Fibroblast of lung (primary cell): ENCODE measurements around the gene SLC66A2. TPM values are rescaled to one million over a fixed set of nuclear protein-coding genes. Genes with fewer than 3 reads are reported as not detected.

Source experiments
- DNase-seq, 2 donors: peaks; one replicate each; pipeline versions ENCODE4 v3.0.0 to v3.0.0-alpha.2; 2010; ENCODE audit warnings: low read depth in 2 of 2
- H2AFZ ChIP-seq: 2 replicates; pipeline ENCODE4 v1.5.1; 2012; ENCODE audit warnings: low read length, control low read depth, inconsistent platforms
- H3K27ac ChIP-seq: 2 replicates; pipeline ENCODE4 v1.5.1; 2011; ENCODE audit warnings: low read length, control low read depth; ENCODE audit not compliant: insufficient read depth
- H3K27me3 ChIP-seq: 2 replicates; pipeline ENCODE4 v1.5.1; 2011; ENCODE audit warnings: mild to moderate bottlenecking, low read length; ENCODE audit not compliant: control insufficient read depth, insufficient read depth
- H3K36me3 ChIP-seq: 2 replicates; pipeline ENCODE4 v1.5.1; 2011; ENCODE audit warnings: low read length; ENCODE audit not compliant: control insufficient read depth, insufficient read depth
- H3K4me1 ChIP-seq: 2 replicates; pipeline ENCODE4 v1.5.1; 2011; ENCODE audit warnings: low read length; ENCODE audit not compliant: control insufficient read depth, insufficient read depth; ENCODE audit errors: extremely low read depth
- H3K4me2 ChIP-seq: 2 replicates; pipeline ENCODE4 v1.5.1; 2011; ENCODE audit warnings: low read length, control low read depth; ENCODE audit not compliant: insufficient read depth; ENCODE audit errors: extremely low read depth
- H3K4me3 ChIP-seq, 4 experiments: fragments of 200-600 bp in 1 of 4; sonication (generic) in 1 of 4; replicated peaks in 1 of 4; 2 replicates each; pipeline ENCODE4 v1.5.1; 2011 to 2016; ENCODE audit warnings: low read length in 4 of 4, low read depth in 3 of 4, mild to moderate bottlenecking in 3 of 4, control low read depth in 2 of 4, inconsistent platforms in 1 of 4, mixed read lengths in 1 of 4; ENCODE audit not compliant: insufficient read depth in 1 of 4; ENCODE audit errors: control extremely low read depth in 1 of 4
- H3K79me2 ChIP-seq: 2 replicates; pipeline ENCODE4 v1.5.1; 2012; ENCODE audit warnings: mild to moderate bottlenecking, low read length, inconsistent platforms; ENCODE audit not compliant: control insufficient read depth, insufficient read depth
- H3K9ac ChIP-seq: 2 replicates; pipeline ENCODE4 v1.5.1; 2011; ENCODE audit warnings: mild to moderate bottlenecking, low read length, control low read depth; ENCODE audit not compliant: insufficient read depth
- H3K9me3 ChIP-seq: 2 replicates; pipeline ENCODE4 v1.5.1; 2012; ENCODE audit warnings: low read depth, low read length; ENCODE audit not compliant: control insufficient read depth, insufficient read depth
- H4K20me1 ChIP-seq: 2 replicates; pipeline ENCODE4 v1.5.1; 2011; ENCODE audit warnings: low read length; ENCODE audit not compliant: control insufficient read depth, insufficient read depth; ENCODE audit errors: extremely low read depth
- EZH2 ChIP-seq: IDR thresholded peaks from 2 replicates; pipeline ENCODE4 v1.5.1; 2012; ENCODE audit warnings: low read length, control low read depth, mild to moderate bottlenecking; ENCODE audit errors: missing control alignments
- polyA plus RNA-seq, 2 donors: library from polyadenylated mRNA; depleted of rRNA in 1 of 2; stranded (reverse) in 1 of 2; unstranded in 1 of 2; fragments of >200 nt; gene quantifications; 2 replicates each; pipeline ENCODE4 v1.2.1, GENCODE V29; 2011 to 2012; ENCODE audit warnings: missing spikeins in 1 of 2
- total RNA-seq: library from RNA; depleted of rRNA; stranded (reverse); fragments of >200 nt; gene quantifications from 2 replicates; pipeline ENCODE4 v1.2.1, GENCODE V29; 2014
- TF ChIP-seq, protein P1 (sequence below), 2 donors: IDR thresholded peaks in 1 of 2; conservative IDR thresholded peaks in 1 of 2; 1 replicate in 1 of 2; 2 replicates in 1 of 2; pipeline ENCODE4 v1.5.1; 2011 to 2012; ENCODE audit warnings: low read length in 2 of 2, control low read depth in 1 of 2, inconsistent platforms in 1 of 2, low read depth in 1 of 2, mild to moderate bottlenecking in 1 of 2

SLC66A2 gene
- total and polyA plus RNA-seq, 2 donors (not counting 1 experiment from before 2014, with no cell fraction given) = 13.2 to 46.1 TPM

DNA sequence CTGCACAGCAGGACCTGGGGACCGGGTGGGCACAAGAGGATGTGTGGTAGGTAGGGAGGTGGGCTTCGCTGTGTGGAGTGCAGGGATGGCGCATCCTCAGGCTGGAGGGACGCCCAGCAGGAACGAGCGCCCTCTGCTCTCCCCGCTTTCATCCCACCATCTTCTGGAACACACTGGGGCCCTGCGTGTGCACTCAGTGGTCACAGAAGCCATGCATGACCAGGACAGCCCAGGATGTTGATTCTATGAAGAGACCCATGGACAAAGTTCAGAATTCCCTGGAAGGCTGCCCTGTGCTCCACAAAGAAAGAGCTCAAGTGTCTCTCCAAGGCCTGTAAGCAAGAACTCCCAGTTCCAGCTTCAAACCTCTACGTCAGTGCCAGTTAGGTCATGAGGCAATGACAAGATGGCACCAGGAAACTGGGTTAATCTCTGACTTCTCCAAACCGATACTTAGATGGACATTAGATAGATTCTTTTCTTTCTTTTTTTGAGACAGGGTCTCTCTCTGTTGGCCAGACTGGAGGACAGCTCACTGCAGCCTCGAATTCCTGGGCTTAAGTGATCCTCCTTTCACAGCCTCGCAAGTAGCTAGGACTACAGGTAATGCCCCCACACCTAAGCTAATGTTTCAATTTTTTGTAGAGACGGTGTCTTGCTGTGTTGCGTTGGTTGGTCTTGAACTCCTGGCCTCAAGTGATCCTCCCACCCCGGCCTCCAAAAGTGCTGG, 3.4 kb downstream of the SLC66A2 start:
- no peaks in the 10 kb centered on the region for H4K20me1 ChIP-seq
- H3K36me3 ChIP-seq = peaks cover 3% of the 10 kb centered on the region
- H3K27ac ChIP-seq = no peak overlapping the region
- no peak overlapping the region for H3K4me2 ChIP-seq
- H3K4me3 ChIP-seq = no peak overlapping the region
- TF ChIP-seq, protein P1, sequence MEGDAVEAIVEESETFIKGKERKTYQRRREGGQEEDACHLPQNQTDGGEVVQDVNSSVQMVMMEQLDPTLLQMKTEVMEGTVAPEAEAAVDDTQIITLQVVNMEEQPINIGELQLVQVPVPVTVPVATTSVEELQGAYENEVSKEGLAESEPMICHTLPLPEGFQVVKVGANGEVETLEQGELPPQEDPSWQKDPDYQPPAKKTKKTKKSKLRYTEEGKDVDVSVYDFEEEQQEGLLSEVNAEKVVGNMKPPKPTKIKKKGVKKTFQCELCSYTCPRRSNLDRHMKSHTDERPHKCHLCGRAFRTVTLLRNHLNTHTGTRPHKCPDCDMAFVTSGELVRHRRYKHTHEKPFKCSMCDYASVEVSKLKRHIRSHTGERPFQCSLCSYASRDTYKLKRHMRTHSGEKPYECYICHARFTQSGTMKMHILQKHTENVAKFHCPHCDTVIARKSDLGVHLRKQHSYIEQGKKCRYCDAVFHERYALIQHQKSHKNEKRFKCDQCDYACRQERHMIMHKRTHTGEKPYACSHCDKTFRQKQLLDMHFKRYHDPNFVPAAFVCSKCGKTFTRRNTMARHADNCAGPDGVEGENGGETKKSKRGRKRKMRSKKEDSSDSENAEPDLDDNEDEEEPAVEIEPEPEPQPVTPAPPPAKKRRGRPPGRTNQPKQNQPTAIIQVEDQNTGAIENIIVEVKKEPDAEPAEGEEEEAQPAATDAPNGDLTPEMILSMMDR (conservative IDR thresholded peaks at IDR 0.05 in 1 of 2, IDR thresholded peaks at IDR 0.05 in 1 of 2; ENCODE audit: low read depth in 1 of 2, low read length in 2 of 2) = no peak
- TF ChIP-seq EZH2 = no peak
- H3K4me1 ChIP-seq = peaks cover 5% of the 10 kb centered on the region
- H3K27me3 ChIP-seq = no peaks in the 10 kb centered on the region
- H3K79me2 ChIP-seq = peaks cover 46% of the 10 kb centered on the region
- H3K9me3 ChIP-seq = no peaks in the 10 kb centered on the region
- no peak overlapping the region for H3K9ac ChIP-seq
- no peak overlapping the region for H2AFZ ChIP-seq
- DNase-seq = no peak

DNA sequence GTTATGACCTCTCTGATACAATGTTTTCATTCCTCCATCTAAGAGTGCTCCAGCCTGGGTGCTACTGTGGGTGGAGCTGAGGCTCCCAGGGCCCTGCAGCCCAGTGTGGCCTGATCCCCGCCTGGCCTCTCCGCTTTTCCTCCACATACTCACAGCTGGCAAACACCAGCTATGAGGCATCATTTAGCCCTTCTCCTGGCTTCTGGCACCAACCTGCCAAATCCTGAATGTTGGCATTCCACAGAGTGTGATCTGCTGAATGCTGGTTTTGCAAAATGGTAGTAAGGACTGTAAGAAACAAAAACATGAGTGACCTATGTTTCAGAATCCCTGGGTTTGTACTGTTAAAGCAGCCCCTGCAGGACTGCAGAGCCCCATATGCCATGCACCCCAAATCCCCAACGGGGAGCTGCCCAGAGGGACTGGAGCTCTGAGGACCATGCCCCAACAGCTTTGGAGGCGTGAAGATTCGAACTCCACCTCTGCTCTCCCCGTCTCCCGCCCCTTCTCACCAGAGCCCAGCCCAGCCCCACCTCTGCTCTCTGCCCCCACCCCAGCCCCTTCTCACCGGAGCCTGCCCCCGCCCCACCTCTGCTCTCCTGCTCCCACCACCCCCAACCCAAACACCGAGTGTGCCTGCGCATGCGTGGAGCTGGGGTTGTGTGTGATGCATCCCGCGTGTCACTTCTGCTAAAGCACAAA, 4.2 kb downstream of the SLC66A2 start:
- Histone ChIP-seq H3K4me1 (peaks cover 5% of the 10 kb centered on the region), H3K79me2 (peaks cover 46% of the 10 kb centered on the region), H3K27ac (no peak overlapping the region), H3K36me3 (peaks cover 3% of the 10 kb centered on the region), H3K9me3 (no peaks in the 10 kb centered on the region), H3K27me3 (no peaks in the 10 kb centered on the region), H2AFZ (no peak overlapping the region), H3K9ac (no peak overlapping the region), H4K20me1 (no peaks in the 10 kb centered on the region), H3K4me2 (no peak overlapping the region), H3K4me3 (no peak overlapping the region)
- TF ChIP-seq, protein P1 (conservative IDR thresholded peaks at IDR 0.05 in 1 of 2, IDR thresholded peaks at IDR 0.05 in 1 of 2; ENCODE audit: low read depth in 1 of 2, low read length in 2 of 2) = no peak
- TF ChIP-seq EZH2 = no peak
- no peak for DNase-seq

DNA sequence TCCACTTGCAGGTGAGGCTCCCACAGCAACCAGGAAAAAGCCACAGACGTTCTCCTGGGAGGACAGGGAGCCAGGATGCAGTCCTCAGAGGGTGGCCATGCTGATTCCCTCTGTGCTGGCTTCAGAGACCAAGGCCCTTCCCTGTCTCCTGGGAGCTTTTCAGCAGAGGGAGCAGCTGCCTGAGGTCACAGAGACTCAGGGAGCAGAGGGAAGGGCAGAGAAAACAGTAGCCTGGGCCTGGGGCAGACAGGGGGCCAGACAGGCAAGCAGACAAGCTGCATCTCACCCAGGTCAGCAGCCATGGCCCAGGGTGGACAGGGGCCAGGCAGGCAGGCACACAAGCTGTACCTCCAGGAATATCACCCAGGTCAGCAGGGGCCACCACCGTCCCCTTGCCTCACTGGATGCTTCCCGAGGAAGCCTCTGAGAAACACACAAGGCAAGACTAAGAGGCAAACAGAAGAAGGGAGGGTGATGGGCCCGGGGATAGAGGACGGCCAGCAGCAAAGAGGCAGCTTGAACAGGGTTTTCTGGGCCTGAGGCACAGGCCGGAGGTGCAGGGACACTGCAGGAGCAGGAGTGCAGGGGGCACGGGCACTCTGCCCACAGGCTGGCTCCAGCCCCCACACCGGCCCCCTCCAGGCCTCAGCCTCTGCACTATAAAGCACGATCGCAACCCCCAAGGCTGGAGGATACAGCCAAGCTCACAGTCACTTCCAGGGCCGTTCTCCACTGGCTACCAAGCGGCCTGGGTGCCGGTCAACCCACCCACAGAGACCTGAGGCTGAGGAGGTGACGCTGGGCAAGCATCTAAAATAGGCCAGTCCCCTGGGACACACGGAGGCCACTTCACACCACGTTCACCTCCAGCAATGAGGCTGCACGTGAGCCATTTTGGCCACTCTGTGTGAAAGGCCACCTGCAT, 6.1 kb downstream of the SLC66A2 start:
- peaks cover 6% of the 10 kb centered on the region for H3K36me3 ChIP-seq
- no peak for TF ChIP-seq EZH2
- TF ChIP-seq, protein P1 (conservative IDR thresholded peaks at IDR 0.05 in 1 of 2, IDR thresholded peaks at IDR 0.05 in 1 of 2; ENCODE audit: low read depth in 1 of 2, low read length in 2 of 2) = no peak
- no peak overlapping the region for H3K27ac ChIP-seq
- H2AFZ ChIP-seq = no peak overlapping the region
- no peak overlapping the region for H3K4me3 ChIP-seq
- H3K9me3 ChIP-seq = no peaks in the 10 kb centered on the region
- H3K4me1 ChIP-seq = peaks cover 5% of the 10 kb centered on the region
- H4K20me1 ChIP-seq = no peaks in the 10 kb centered on the region
- no peaks in the 10 kb centered on the region for H3K27me3 ChIP-seq
- no peak overlapping the region for H3K9ac ChIP-seq
- H3K4me2 ChIP-seq = no peak overlapping the region
- no peak for DNase-seq
- H3K79me2 ChIP-seq = peaks cover 46% of the 10 kb centered on the region
